ENCODE measurements around the gene COL4A1. TPM values are rescaled to one million over a fixed set of nuclear protein-coding genes. Genes with fewer than 3 reads are reported as not detected.

The COL4A1 gene
- polyA plus RNA-seq, 4 donors, result 3.1 to 85.7 (median 32.2) TPM

DNA sequence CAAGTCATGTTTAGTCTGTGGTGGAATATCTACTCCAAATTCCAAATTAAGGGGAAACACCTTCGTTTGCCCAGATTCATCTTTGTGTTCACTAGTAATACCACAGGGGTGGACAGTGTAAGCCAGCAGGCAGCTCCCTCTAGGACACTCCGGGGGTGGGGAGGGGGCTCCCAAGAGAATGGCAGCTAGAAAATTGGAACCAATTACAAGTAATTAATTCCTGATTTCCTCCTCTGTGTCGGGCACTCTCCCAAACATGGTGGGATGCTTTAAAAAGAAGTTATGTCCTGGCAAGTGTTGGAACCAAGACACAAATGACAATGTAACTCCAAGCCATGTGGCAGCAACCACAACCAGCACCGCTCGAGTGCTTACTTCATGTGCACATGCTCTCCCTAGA lies 5.9 kb downstream of the COL4A1 start:
- Histone ChIP-seq H3K36me3 (ENCODE audit: control insufficient read depth in 3 of 3, insufficient read depth in 2 of 3, low read depth in 1 of 3, low read length in 3 of 3) (peaks cover 0 to 8% (median 0%) of the 10 kb centered on the region in 3 donors), H3K27ac (ENCODE audit: low read depth in 1 of 3, low read length in 2 of 3) (no peak overlapping the region), H3K4me3 (ENCODE audit: low read depth in 1 of 3, low read length in 3 of 3) (no peak overlapping the region), H3K9me3 (ENCODE audit: control insufficient read depth in 2 of 2, insufficient read depth in 1 of 2, low read depth in 1 of 2, low read length in 1 of 2) (no peaks in the 10 kb centered on the region), H3K27me3 (ENCODE audit: control insufficient read depth in 3 of 3, insufficient read depth in 3 of 3, low read length in 3 of 3) (no peaks in the 10 kb centered on the region), H3K4me1 (ENCODE audit: control insufficient read depth in 3 of 3, insufficient read depth in 2 of 3, low read depth in 1 of 3, low read length in 2 of 3) (peaks cover 0 to 8% (median 0%) of the 10 kb centered on the region in 3 donors)
- FAIRE-seq (no peak), DNase-seq (no peak)
- WGBS, 3 donors, result 46 to 56% (median 50%) methylated on average over 5 of the region's 5 CpGs

DNA sequence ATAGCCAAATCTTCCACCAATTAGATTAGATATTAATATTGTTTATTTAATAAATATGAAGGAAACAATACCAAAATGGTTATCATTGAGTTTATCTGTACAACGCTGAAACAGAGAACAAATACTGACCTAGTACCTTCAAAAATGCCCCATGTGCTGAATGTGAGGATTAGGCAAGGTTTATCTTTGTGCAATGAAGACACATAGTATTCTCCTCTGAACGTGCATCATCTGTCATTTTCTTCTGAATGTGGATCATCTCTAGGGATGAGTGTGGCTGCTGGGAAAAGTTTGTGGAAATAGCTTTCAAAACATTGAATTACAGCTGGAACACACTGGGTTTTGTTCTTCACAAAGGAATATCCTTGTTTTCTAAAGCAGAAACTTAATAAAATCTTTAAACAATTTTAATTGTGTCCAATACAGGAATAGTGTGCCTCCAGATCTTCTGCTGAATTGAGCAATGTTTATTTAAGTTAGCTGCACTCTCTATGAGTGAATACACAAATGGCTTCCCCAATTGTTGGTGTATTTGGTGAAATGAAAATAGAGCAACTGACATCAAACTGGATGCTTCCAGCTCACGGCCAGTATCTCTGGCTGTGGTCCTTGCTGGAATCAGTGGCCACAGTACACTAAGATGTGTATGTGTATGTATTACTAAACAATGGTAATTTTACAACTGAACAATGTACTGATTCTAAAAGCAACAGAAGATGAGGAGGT lies 6.7 kb downstream of the COL4A1 start:
- FAIRE-seq (no peak), DNase-seq (no peak)
- H3K36me3 ChIP-seq (ENCODE audit: control insufficient read depth in 3 of 3, insufficient read depth in 2 of 3, low read depth in 1 of 3, low read length in 3 of 3), result peaks cover 0 to 8% (median 0%) of the 10 kb centered on the region in 3 donors
- peak overlapping the region in 1 of 3 donors; percentile 34 for H3K27ac ChIP-seq (ENCODE audit: low read depth in 1 of 3, low read length in 2 of 3)
- H3K27me3 ChIP-seq (ENCODE audit: control insufficient read depth in 3 of 3, insufficient read depth in 3 of 3, low read length in 3 of 3), result no peaks in the 10 kb centered on the region
- 53 to 61% (median 55%) methylated on average over 3 of the region's 3 CpGs for WGBS, 3 donors
- no peaks in the 10 kb centered on the region for H3K9me3 ChIP-seq (ENCODE audit: control insufficient read depth in 2 of 2, insufficient read depth in 1 of 2, low read depth in 1 of 2, low read length in 1 of 2)
- peaks cover 0 to 8% (median 0%) of the 10 kb centered on the region in 3 donors for H3K4me1 ChIP-seq (ENCODE audit: control insufficient read depth in 3 of 3, insufficient read depth in 2 of 3, low read depth in 1 of 3, low read length in 2 of 3)
- H3K4me3 ChIP-seq (ENCODE audit: low read depth in 1 of 3, low read length in 3 of 3), result no peak overlapping the region

DNA sequence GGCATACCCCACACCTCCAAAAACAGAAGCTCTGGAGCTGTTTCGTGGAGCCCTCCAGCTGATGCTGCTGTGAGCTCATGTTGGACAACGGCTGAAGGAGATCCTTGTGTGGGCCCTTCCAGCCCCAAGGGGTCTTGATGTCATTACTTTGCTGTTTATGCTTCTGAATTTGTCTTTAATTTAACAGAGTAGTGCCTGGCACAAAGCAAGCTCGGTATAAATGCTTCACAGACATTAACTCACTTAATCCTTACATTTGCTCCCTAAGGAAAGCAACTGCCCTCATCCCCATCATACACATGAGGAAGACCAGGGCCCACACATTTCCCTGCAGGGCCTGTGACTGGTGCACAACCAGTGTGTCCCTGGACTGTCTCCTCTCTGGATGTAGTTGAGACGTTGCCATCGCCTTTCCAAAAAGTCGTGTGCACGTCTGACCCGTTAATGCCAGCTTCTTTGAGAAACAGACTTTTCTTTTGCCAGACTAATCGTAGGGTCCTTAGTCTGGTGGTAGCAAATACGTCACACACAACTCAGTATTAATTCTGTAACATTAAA lies 7.6 kb downstream of the COL4A1 start:
- no peaks in the 10 kb centered on the region for H3K27me3 ChIP-seq (ENCODE audit: control insufficient read depth in 3 of 3, insufficient read depth in 3 of 3, low read length in 3 of 3)
- H3K27ac ChIP-seq (ENCODE audit: low read depth in 1 of 3, low read length in 2 of 3), result peak overlapping the region in 1 of 3 donors; percentile 52
- no peak for DNase-seq
- WGBS, 3 donors, result 59 to 74% (median 64%) methylated on average over 10 of the region's 10 CpGs
- FAIRE-seq, result no peak
- H3K9me3 ChIP-seq (ENCODE audit: control insufficient read depth in 2 of 2, insufficient read depth in 1 of 2, low read depth in 1 of 2, low read length in 1 of 2), result no peaks in the 10 kb centered on the region
- peaks cover 0 to 8% (median 0%) of the 10 kb centered on the region in 3 donors for H3K36me3 ChIP-seq (ENCODE audit: control insufficient read depth in 3 of 3, insufficient read depth in 2 of 3, low read depth in 1 of 3, low read length in 3 of 3)
- H3K4me1 ChIP-seq (ENCODE audit: control insufficient read depth in 3 of 3, insufficient read depth in 2 of 3, low read depth in 1 of 3, low read length in 2 of 3), result peaks cover 0 to 8% (median 0%) of the 10 kb centered on the region in 3 donors
- H3K4me3 ChIP-seq (ENCODE audit: low read depth in 1 of 3, low read length in 3 of 3), result no peak overlapping the region

DNA sequence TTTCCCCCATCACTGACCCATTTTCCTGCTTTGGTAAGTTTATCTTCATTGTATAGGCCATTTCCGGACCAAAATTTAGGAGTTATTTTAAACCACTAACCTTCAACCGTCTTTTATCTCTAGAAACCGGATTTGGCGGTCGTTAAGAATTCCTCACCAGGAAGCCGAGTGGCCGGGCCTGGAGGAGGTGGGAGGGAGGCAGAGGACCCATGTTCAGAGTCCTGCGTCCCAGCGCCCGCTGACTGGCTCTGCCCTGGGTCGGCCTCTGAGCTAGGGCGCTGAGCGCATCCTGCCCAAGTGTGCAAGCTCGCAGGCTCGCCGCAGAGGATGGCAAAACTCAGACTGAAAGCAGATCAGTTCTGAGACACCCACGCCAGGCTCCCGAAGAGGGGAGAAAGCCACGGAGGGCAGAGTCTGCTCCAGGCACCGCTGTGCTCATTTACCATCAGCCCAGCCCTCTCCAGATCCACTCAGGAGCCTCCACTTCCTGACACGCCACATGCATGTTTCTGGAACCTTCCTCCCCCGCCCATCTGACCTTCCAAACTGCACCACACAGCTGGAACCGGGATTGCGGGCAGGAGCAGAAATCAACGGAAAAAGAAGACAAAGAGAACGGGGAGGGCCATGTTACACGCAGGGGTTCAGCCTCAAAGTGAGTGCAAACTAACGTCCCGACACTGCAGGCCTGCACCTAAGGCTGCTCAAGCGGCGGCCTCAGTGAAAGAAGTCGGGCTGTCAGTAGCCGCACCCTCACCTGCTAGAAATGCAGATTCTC lies 8.3 kb downstream of the COL4A1 start:
- DNase-seq (no peak), FAIRE-seq (no peak)
- no peak overlapping the region for H3K4me3 ChIP-seq (ENCODE audit: low read depth in 1 of 3, low read length in 3 of 3)
- H3K27me3 ChIP-seq (ENCODE audit: control insufficient read depth in 3 of 3, insufficient read depth in 3 of 3, low read length in 3 of 3), result no peaks in the 10 kb centered on the region
- H3K36me3 ChIP-seq (ENCODE audit: control insufficient read depth in 3 of 3, insufficient read depth in 2 of 3, low read depth in 1 of 3, low read length in 3 of 3), result peaks cover 0 to 7% (median 0%) of the 10 kb centered on the region in 3 donors
- WGBS, 3 donors, result 39 to 66% (median 54%) methylated on average over 33 of the region's 33 CpGs
- H3K4me1 ChIP-seq (ENCODE audit: control insufficient read depth in 3 of 3, insufficient read depth in 2 of 3, low read depth in 1 of 3, low read length in 2 of 3), result peaks cover 0 to 8% (median 0%) of the 10 kb centered on the region in 3 donors
- peak overlapping the region in 2 of 3 donors; percentile 32 to 52 for H3K27ac ChIP-seq (ENCODE audit: low read depth in 1 of 3, low read length in 2 of 3)
- no peaks in the 10 kb centered on the region for H3K9me3 ChIP-seq (ENCODE audit: control insufficient read depth in 2 of 2, insufficient read depth in 1 of 2, low read depth in 1 of 2, low read length in 1 of 2)

DNA sequence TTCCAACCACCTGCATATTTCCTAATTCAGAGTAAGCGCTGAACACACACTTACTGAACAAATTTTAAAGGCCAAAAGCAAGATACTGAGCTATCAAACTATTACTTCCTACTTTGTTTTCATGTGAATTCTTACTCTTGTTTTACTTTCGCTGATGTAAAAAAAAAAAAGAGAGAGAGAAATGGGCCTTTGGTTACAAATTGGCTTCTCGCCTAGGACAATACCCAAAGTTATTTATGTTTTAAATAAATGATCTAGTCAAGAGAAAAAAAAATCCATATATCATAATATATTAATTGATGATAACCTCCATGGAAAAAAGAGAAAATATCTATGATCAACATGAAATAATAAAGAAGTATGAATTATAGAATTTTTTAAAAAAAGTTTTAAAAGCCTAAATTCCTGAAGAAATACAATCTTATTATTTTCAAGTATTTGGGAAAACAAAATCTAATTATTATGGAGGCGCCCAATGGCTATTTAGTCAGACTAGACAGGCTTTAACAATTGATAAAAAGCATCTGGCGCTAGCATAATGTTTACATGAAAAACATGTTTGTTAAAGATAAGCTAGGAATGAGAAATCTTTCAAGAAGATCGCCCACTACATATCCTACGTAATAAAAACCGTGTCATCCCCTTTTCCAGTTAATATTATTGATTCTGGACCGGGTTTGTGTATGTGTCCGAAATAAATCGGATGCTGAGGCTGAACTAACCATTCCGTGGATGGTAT lies 9.0 kb downstream of the COL4A1 start:
- 58 to 79% (median 67%) methylated on average over 12 of the region's 12 CpGs for WGBS, 3 donors
- peak; percentile 83 for FAIRE-seq

DNA sequence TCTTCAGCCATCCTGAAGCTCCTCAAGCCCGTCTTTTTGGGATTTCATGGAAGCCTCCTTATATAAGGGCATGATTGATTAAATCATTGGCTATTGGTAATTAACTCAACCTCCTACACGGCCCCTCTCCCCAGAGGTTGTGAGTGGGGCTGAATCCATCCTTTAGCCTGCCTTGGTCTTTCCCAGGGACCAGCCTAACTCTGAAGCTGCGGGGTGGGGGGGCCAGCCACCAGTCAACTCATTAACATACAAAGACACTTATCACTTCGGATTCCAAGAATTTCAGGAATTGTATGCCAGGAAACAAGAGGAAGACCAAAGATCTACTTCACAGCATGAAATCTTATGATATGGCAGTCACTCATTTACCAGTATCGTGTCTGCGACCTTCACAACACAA lies 9.9 kb downstream of the COL4A1 start:
- Histone ChIP-seq H3K4me1 (ENCODE audit: control insufficient read depth in 3 of 3, insufficient read depth in 2 of 3, low read depth in 1 of 3, low read length in 2 of 3) (peaks cover 0 to 4% (median 0%) of the 10 kb centered on the region in 3 donors), H3K27me3 (ENCODE audit: control insufficient read depth in 3 of 3, insufficient read depth in 3 of 3, low read length in 3 of 3) (no peaks in the 10 kb centered on the region), H3K9me3 (ENCODE audit: control insufficient read depth in 2 of 2, insufficient read depth in 1 of 2, low read depth in 1 of 2, low read length in 1 of 2) (peaks cover 0 to 3% of the 10 kb centered on the region in 2 donors), H3K27ac (ENCODE audit: low read depth in 1 of 3, low read length in 2 of 3) (no peak overlapping the region), H3K36me3 (ENCODE audit: control insufficient read depth in 3 of 3, insufficient read depth in 2 of 3, low read depth in 1 of 3, low read length in 3 of 3) (peaks cover 0 to 3% (median 0%) of the 10 kb centered on the region in 3 donors), H3K4me3 (ENCODE audit: low read depth in 1 of 3, low read length in 3 of 3) (no peak overlapping the region)
- DNase-seq, result no peak
- no peak for FAIRE-seq
- 65 to 79% (median 72%) methylated on average over 6 of the region's 6 CpGs for WGBS, 3 donors

More for the DNA sequence above, 9.0 kb downstream of the COL4A1 start:
- Histone ChIP-seq H3K4me1 (ENCODE audit: control insufficient read depth in 3 of 3, insufficient read depth in 2 of 3, low read depth in 1 of 3, low read length in 2 of 3) (peaks cover 0 to 6% (median 0%) of the 10 kb centered on the region in 3 donors), H3K36me3 (ENCODE audit: control insufficient read depth in 3 of 3, insufficient read depth in 2 of 3, low read depth in 1 of 3, low read length in 3 of 3) (peaks cover 0 to 6% (median 0%) of the 10 kb centered on the region in 3 donors), H3K27ac (ENCODE audit: low read depth in 1 of 3, low read length in 2 of 3) (peak overlapping the region in 2 of 3 donors; percentile 32 to 52), H3K9me3 (ENCODE audit: control insufficient read depth in 2 of 2, insufficient read depth in 1 of 2, low read depth in 1 of 2, low read length in 1 of 2) (peaks cover 0 to 2% of the 10 kb centered on the region in 2 donors), H3K4me3 (ENCODE audit: low read depth in 1 of 3, low read length in 3 of 3) (no peak overlapping the region), H3K27me3 (ENCODE audit: control insufficient read depth in 3 of 3, insufficient read depth in 3 of 3, low read length in 3 of 3) (no peaks in the 10 kb centered on the region)
- no peak for DNase-seq

DNA sequence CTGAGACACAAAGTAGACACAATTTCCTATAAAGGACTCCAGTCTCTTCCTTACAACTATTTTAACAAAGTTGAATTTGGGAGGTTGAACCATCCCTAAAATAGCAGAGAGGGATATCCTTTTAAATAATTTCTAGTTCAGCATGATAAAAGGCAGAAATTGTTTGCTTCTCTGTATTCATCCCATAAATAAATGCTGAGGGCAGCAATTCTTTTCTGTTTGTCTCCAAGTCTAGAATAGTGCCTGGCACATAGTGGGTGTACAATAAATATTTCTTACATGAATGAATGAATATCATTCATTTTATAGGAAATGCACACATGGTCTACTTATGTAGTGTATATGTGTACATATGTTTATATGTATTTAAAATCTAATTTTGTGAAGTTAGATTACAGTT lies 12.3 kb downstream of the COL4A1 start:
- peaks cover 0 to 3% of the 10 kb centered on the region in 2 donors for H3K9me3 ChIP-seq (ENCODE audit: control insufficient read depth in 2 of 2, insufficient read depth in 1 of 2, low read depth in 1 of 2, low read length in 1 of 2)
- no peak overlapping the region for H3K27ac ChIP-seq (ENCODE audit: low read depth in 1 of 3, low read length in 2 of 3)
- no peak for FAIRE-seq
- H3K4me3 ChIP-seq (ENCODE audit: low read depth in 1 of 3, low read length in 3 of 3), result no peak overlapping the region
- no peaks in the 10 kb centered on the region for H3K27me3 ChIP-seq (ENCODE audit: control insufficient read depth in 3 of 3, insufficient read depth in 3 of 3, low read length in 3 of 3)
- H3K36me3 ChIP-seq (ENCODE audit: control insufficient read depth in 3 of 3, insufficient read depth in 2 of 3, low read depth in 1 of 3, low read length in 3 of 3), result peaks cover 0 to 3% (median 0%) of the 10 kb centered on the region in 3 donors
- DNase-seq, result no peak
- peaks cover 0 to 4% (median 0%) of the 10 kb centered on the region in 3 donors for H3K4me1 ChIP-seq (ENCODE audit: control insufficient read depth in 3 of 3, insufficient read depth in 2 of 3, low read depth in 1 of 3, low read length in 2 of 3)

DNA sequence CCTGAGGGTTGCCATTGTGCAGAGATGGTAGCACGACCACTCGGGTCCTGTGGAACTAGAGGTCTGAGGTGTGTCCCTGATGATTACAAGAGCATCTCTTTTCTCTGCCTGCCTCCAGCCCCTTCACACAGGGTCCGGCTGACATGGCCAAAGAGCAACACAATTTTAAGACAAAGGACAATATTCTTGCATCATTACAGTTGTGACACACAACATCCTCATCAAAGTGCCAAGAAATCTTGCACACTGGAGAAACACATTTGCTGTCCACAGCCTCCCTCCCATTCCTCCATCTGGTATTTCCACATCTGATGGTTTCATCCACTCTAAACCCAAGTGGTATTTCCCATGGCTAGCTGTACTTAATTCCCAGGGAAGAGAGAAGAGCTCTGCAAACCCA lies 12.8 kb downstream of the COL4A1 start:
- WGBS, 3 donors, result 68 to 91% (median 82%) methylated on average over 3 of the region's 3 CpGs

More for the DNA sequence above, 12.8 kb downstream of the COL4A1 start:
- FAIRE-seq, result no peak
- Histone ChIP-seq H3K9me3 (ENCODE audit: control insufficient read depth in 2 of 2, insufficient read depth in 1 of 2, low read depth in 1 of 2, low read length in 1 of 2) (peaks cover 0 to 3% of the 10 kb centered on the region in 2 donors), H3K4me1 (ENCODE audit: control insufficient read depth in 3 of 3, insufficient read depth in 2 of 3, low read depth in 1 of 3, low read length in 2 of 3) (peaks cover 0 to 4% (median 0%) of the 10 kb centered on the region in 3 donors), H3K4me3 (ENCODE audit: low read depth in 1 of 3, low read length in 3 of 3) (no peak overlapping the region), H3K36me3 (ENCODE audit: control insufficient read depth in 3 of 3, insufficient read depth in 2 of 3, low read depth in 1 of 3, low read length in 3 of 3) (peaks cover 0 to 3% (median 0%) of the 10 kb centered on the region in 3 donors), H3K27ac (ENCODE audit: low read depth in 1 of 3, low read length in 2 of 3) (peak overlapping the region in 1 of 3 donors; percentile 22), H3K27me3 (ENCODE audit: control insufficient read depth in 3 of 3, insufficient read depth in 3 of 3, low read length in 3 of 3) (no peaks in the 10 kb centered on the region)
- no peak for DNase-seq

Measured in small intestine (tissue), 7 donors.